Activated T-helper 1 cell treated with Interleukin-2 at 50 U/mL for 16 hours (primary cell): ENCODE results near the gene ZNF174.
A peak's percentile ranks its signal among the peaks of the same experiment; 100 is the strongest.

Source experiments
- DNase-seq: peaks from one replicate; pipeline ENCODE4 v3.0.0-alpha.2; 2020; ENCODE audit warnings: low read depth

ZNF174 gene

GRCh38 chr16:3443108-3444031 lies 42.4 kb downstream of the ZNF174 start, which contains the start of the genes NAA60 and ZNF597:
Gene NAA60, plus strand, starts transcription at chr16:3443680. Its CDS starts 32,548 bp downstream, at chr16:3476228.
Gene ZNF597, minus strand, starts transcription at chr16:3443504. Its CDS starts 351 bp downstream, at chr16:3443153.
- DNase-seq, result peak; percentile 64

- DNase-seq, result no peak
These were observed 43.0 kb downstream of the ZNF174 start for GRCh38 chr16:3444032-3444388.

GRCh38 chr16:3454093-3454492 lies 53.1 kb downstream of the ZNF174 start:
- DNase-seq, result no peak

GRCh38 chr16:3454631-3455147 lies 53.7 kb downstream of the ZNF174 start:
- no peak for DNase-seq

GRCh38 chr16:3457434-3458252 lies 56.6 kb downstream of the ZNF174 start:
- peak; percentile 86 for DNase-seq

- DNase-seq, result no peak
These were observed 57.4 kb downstream of the ZNF174 start for GRCh38 chr16:3458278-3458851.

- DNase-seq, result no peak
These were observed 57.9 kb downstream of the ZNF174 start for GRCh38 chr16:3458852-3459361.
